GM12891 (cell line): Measurements from ENCODE around the gene TUBA3D.

Source experiments
- POLR2A ChIP-seq: IDR thresholded peaks from 2 replicates; pipeline ENCODE4 v1.6.1; 2011; ENCODE audit warnings: low read depth, low read length, control low read depth
- POLR2AphosphoS5 ChIP-seq: IDR thresholded peaks from 2 replicates; pipeline ENCODE4 v1.6.1; 2011; ENCODE audit warnings: low read depth, low read length, control low read depth
- TAF1 ChIP-seq: IDR thresholded peaks from 2 replicates; pipeline ENCODE4 v1.6.1; 2011; ENCODE audit warnings: low read depth, low read length, control low read depth

GRCh38 chr2:131426727-131427126, 49.2 kb upstream of the TUBA3D start:
- no peak for TF ChIP-seq TAF1
- TF ChIP-seq POLR2A: no peak
- no peak for TF ChIP-seq POLR2AphosphoS5
